H1 (cell line): ENCODE measurements around the gene RRP7A. TPM values are rescaled to one million over a fixed set of nuclear protein-coding genes. Genes with fewer than 3 reads are reported as not detected.
"Not testable (repeated sequence)": the region's sequence is repeated elsewhere in the genome, so short reads cannot be mapped to it uniquely, and the experiment has no call there.

Experiments
- CTCF ChIA-PET: fragments of 300-600 bp; sonication (Branson Sonifier 250); formaldehyde crosslinking; loops from one replicate; lab custom pipeline; 2021; ENCODE audit not compliant: partially characterized antibody; lab: Charles Lee
- POLR2A ChIA-PET: fragments of 300-600 bp; sonication (Branson Sonifier 250); formaldehyde crosslinking; loops from one replicate; lab custom pipeline; 2021; ENCODE audit warnings: inconsistent platforms; ENCODE audit not compliant: partially characterized antibody; lab: Charles Lee
- DNase-seq, 2 experiments: peaks; one replicate each; pipeline versions ENCODE4 v3.0.0 to v3.0.0-alpha.2; 2010 to 2022; ENCODE audit warnings: low spot score in 2 of 2, low read depth in 1 of 2, mixed read lengths in 1 of 2
- FAIRE-seq: peaks from 2 replicates; lab custom pipeline; 2011; peaks lifted over from hg19 to GRCh38; lab: Jason Lieb, UNC
- H2AFZ ChIP-seq: 2 replicates; pipeline ENCODE4 v1.8.1; 2012; ENCODE audit warnings: low read length, inconsistent platforms
- H2AK5ac ChIP-seq: 2 replicates; pipeline ENCODE4 v1.6.1; 2013; ENCODE audit warnings: low read depth, low read length
- H2BK120ac ChIP-seq: replicated peaks from 2 replicates; pipeline ENCODE3; 2013; ENCODE audit warnings: low read depth, low read length, inconsistent platforms
- H2BK12ac ChIP-seq: 2 replicates; pipeline ENCODE4 v1.6.1; 2013; ENCODE audit warnings: low read depth, low read length
- H2BK15ac ChIP-seq: 2 replicates; pipeline ENCODE4 v1.6.1; 2013; ENCODE audit warnings: low read length
- H2BK20ac ChIP-seq: 2 replicates; pipeline ENCODE4 v1.6.1; 2013; ENCODE audit warnings: low read length
- H2BK5ac ChIP-seq: 2 replicates; pipeline ENCODE4 v1.6.1; 2013; ENCODE audit warnings: low read depth, low read length
- H3K14ac ChIP-seq: 2 replicates; pipeline ENCODE4 v1.6.1; 2013; ENCODE audit warnings: inconsistent platforms; ENCODE audit not compliant: insufficient read length
- H3K18ac ChIP-seq: 2 replicates; pipeline ENCODE4 v1.6.1; 2013; ENCODE audit warnings: low read length; ENCODE audit errors: extremely low read depth
- H3K23ac ChIP-seq: 2 replicates; pipeline ENCODE4 v1.6.1; 2013; ENCODE audit warnings: inconsistent platforms; ENCODE audit not compliant: insufficient read length
- H3K23me2 ChIP-seq: 2 replicates; pipeline ENCODE4 v1.6.1; 2013; ENCODE audit warnings: low read depth, low read length
- H3K27ac ChIP-seq: 2 replicates; pipeline ENCODE4 v1.6.1; 2011; ENCODE audit warnings: low read depth, low read length, inconsistent platforms
- H3K27me3 ChIP-seq, 4 experiments: replicated peaks in 1 of 4; 1 replicate in 1 of 4; 2 replicates in 3 of 4; pipeline versions ENCODE4 v1.6.1 to v1.8.1; 2011 to 2013; ENCODE audit warnings: low read length in 3 of 4, mild to moderate bottlenecking in 3 of 4, inconsistent platforms in 2 of 4, mixed read lengths in 2 of 4, moderate library complexity in 1 of 4; ENCODE audit not compliant: control insufficient read depth in 3 of 4, insufficient read depth in 3 of 4; ENCODE audit errors: extremely low read depth in 1 of 4
- H3K36me3 ChIP-seq, 4 experiments: 2 replicates each; pipeline versions ENCODE4 v1.6.1 to v1.8.1; 2011 to 2013; ENCODE audit warnings: mild to moderate bottlenecking in 4 of 4, low read length in 3 of 4, moderate library complexity in 2 of 4, control low read depth in 1 of 4, inconsistent platforms in 1 of 4; ENCODE audit not compliant: insufficient read depth in 4 of 4, control insufficient read depth in 2 of 4
- H3K4ac ChIP-seq: replicated peaks from 2 replicates; pipeline ENCODE3; 2013; ENCODE audit warnings: low read length, low read depth, mixed read lengths, inconsistent platforms; ENCODE audit not compliant: insufficient read length
- H3K4me1 ChIP-seq, 4 experiments: replicated peaks in 1 of 4; 1 replicate in 1 of 4; 2 replicates in 3 of 4; pipeline versions ENCODE4 v1.6.1 to v1.8.1; 2011 to 2013; ENCODE audit warnings: low read length in 3 of 4, inconsistent platforms in 2 of 4, mixed read lengths in 1 of 4; ENCODE audit not compliant: insufficient read depth in 4 of 4, control insufficient read depth in 3 of 4
- H3K4me2 ChIP-seq, 2 experiments: 2 replicates each; pipeline versions ENCODE4 v1.6.1 to v1.8.1; 2011 to 2013; ENCODE audit warnings: low read depth in 2 of 2, low read length in 2 of 2, control low read depth in 1 of 2, inconsistent platforms in 1 of 2, mild to moderate bottlenecking in 1 of 2; ENCODE audit not compliant: insufficient read depth in 1 of 2
- H3K4me3 ChIP-seq, 4 experiments: fragments of 200-600, 300-600 bp in 1 of 4; sonication (generic), shearing (Covaris generic), sonication (Bioruptor Twin) in 1 of 4; 2 replicates each; pipeline versions ENCODE4 v1.5.1 to v1.8.1; 2011 to 2016; ENCODE audit warnings: low read length in 4 of 4, low read depth in 3 of 4, control low read depth in 2 of 4, inconsistent platforms in 2 of 4, mild to moderate bottlenecking in 2 of 4, mixed read lengths in 1 of 4, moderate library complexity in 1 of 4; ENCODE audit not compliant: insufficient read depth in 2 of 4; ENCODE audit errors: extremely low read depth in 1 of 4
- H3K56ac ChIP-seq: replicated peaks from 2 replicates; pipeline ENCODE3; 2013; ENCODE audit warnings: low read depth, mild to moderate bottlenecking, mixed read lengths, low read length, inconsistent platforms; ENCODE audit not compliant: insufficient read length
- H3K79me1 ChIP-seq: 2 replicates; pipeline ENCODE4 v1.6.1; 2013; ENCODE audit warnings: low read depth, low read length, control low read depth
- H3K79me2 ChIP-seq, 2 experiments: 2 replicates each; pipeline versions ENCODE4 v1.6.1 to v1.8.1; 2012 to 2013; ENCODE audit warnings: low read length in 2 of 2, mild to moderate bottlenecking in 2 of 2, inconsistent platforms in 1 of 2; ENCODE audit not compliant: insufficient read depth in 2 of 2, control insufficient read depth in 1 of 2
- H3K9ac ChIP-seq, 4 experiments: replicated peaks in 1 of 4; 1 replicate in 1 of 4; 2 replicates in 3 of 4; pipeline versions ENCODE4 v1.6.1 to v1.8.1; 2011 to 2013; ENCODE audit warnings: low read depth in 3 of 4, low read length in 3 of 4, control low read depth in 2 of 4, mild to moderate bottlenecking in 2 of 4, moderate library complexity in 2 of 4, inconsistent platforms in 1 of 4; ENCODE audit errors: extremely low read depth in 1 of 4
- H3K9me3 ChIP-seq, 2 experiments: 2 replicates each; pipeline versions ENCODE4 v1.6.1 to v1.8.1; 2012 to 2013; ENCODE audit warnings: mild to moderate bottlenecking in 2 of 2, moderate library complexity in 2 of 2, control low read depth in 1 of 2, inconsistent platforms in 1 of 2, low read depth in 1 of 2, low read length in 1 of 2, mixed read lengths in 1 of 2; ENCODE audit not compliant: insufficient read depth in 2 of 2
- H4K20me1 ChIP-seq, 2 experiments: replicated peaks in 1 of 2; 2 replicates each; pipeline versions ENCODE3 to v1.8.1; 2011 to 2013; ENCODE audit warnings: inconsistent platforms in 2 of 2, low read length in 2 of 2, mild to moderate bottlenecking in 1 of 2; ENCODE audit not compliant: insufficient read depth in 2 of 2, control insufficient read depth in 1 of 2
- H4K5ac ChIP-seq: 2 replicates; pipeline ENCODE4 v1.6.1; 2013; ENCODE audit warnings: low read length, low read depth, mixed read lengths, inconsistent platforms; ENCODE audit not compliant: insufficient read length
- H4K8ac ChIP-seq: 2 replicates; pipeline ENCODE4 v1.8.0; 2013; ENCODE audit warnings: mild to moderate bottlenecking, moderate library complexity, low read length, inconsistent platforms; ENCODE audit not compliant: insufficient read depth; ENCODE audit errors: extremely low read depth
- H4K91ac ChIP-seq: replicated peaks from 2 replicates; pipeline ENCODE3; 2013; ENCODE audit warnings: low read length, mixed read lengths, inconsistent platforms; ENCODE audit not compliant: insufficient read length
- WGBS, 2 experiments: shearing (Covaris generic) in 1 of 2; methylation state at CpG; one replicate each; pipeline versions ENCODE4 v1.1.6 to v1.1.7; 2013 to 2015; ENCODE audit warnings: low lambda C conversion rate in 2 of 2, mixed read lengths in 2 of 2, inconsistent platforms in 1 of 2, low coverage in 1 of 2, missing lambda C conversion rate in 1 of 2; ENCODE audit not compliant: insufficient replicate concordance in 2 of 2, insufficient coverage in 1 of 2, insufficient read length in 1 of 2; ENCODE audit errors: extremely low coverage in 1 of 2, missing lambda C conversion rate in 1 of 2; 5-methylcytosine and 5-hydroxymethylcytosine counted together
- polyA plus RNA-seq, 7 experiments: library from polyadenylated mRNA; depleted of rRNA in 3 of 7; stranded (reverse) in 5 of 7; unstranded in 2 of 7; fragments of >200 nt in 5 of 7; fragments of 200-250 nt in 2 of 7; gene quantifications; 1 replicate in 5 of 7; 2 replicates in 1 of 7; 4 replicates in 1 of 7; pipeline versions ENCODE4 v1.2.1 to v1.2.3, GENCODE V29; 2011 to 2013; ENCODE audit warnings: missing spikeins in 2 of 7, mixed read lengths in 2 of 7
- total RNA-seq: library from RNA; stranded (reverse); fragmentation: NEBNext Ultra II Directional; extraction: Animal tissue kit (Norgen Biotek cat#: 25700); gene quantifications from 2 replicates; pipeline ENCODE4 v1.2.1, GENCODE V29; 2021

RRP7A gene
- total and polyA plus RNA-seq, 2 of the 8 experiments (the other 6 are each of a cell fraction or from before 2014, with no cell fraction given) = 18.4 to 49.0 TPM

DNA sequence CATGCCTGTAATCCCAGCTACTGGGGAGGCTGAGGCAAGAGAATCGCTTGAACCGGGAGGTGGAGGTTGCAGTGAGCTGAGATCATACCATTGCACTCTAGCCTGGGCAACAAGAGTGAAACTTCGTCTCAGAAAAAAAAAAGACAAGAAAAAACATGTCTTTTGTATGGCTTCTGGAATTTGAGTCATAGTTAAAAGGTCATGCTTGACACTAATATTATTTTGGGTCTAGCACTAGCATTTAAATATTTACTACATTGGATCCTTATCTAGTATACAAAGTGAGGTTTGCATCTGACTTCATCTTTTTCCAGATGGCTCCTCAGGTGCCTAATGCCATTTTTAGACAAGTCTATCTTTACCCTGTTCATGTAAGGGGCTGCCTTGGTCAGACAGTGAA lies 44.3 kb upstream of the RRP7A start:
- H4K8ac ChIP-seq, H4K5ac ChIP-seq, H2AFZ ChIP-seq, H3K27ac ChIP-seq, H3K14ac ChIP-seq, H3K9me3 ChIP-seq, H3K18ac ChIP-seq, H3K23ac ChIP-seq, H3K56ac ChIP-seq, H3K4me3 ChIP-seq, H3K23me2 ChIP-seq, FAIRE-seq, H2BK15ac ChIP-seq, DNase-seq, H2BK12ac ChIP-seq, H3K4me1 ChIP-seq, H4K91ac ChIP-seq, H3K79me1 ChIP-seq, H3K79me2 ChIP-seq, H2AK5ac ChIP-seq, H4K20me1 ChIP-seq, H2BK5ac ChIP-seq, H3K9ac ChIP-seq, H3K27me3 ChIP-seq, H3K4ac ChIP-seq, H2BK20ac ChIP-seq, H3K4me2 ChIP-seq, H2BK120ac ChIP-seq, H3K36me3 ChIP-seq: not testable (repeated sequence)
- CTCF ChIA-PET = interaction anchor here (1.7 kb wide), 1 partner anchor 30 kb away, joined by 4 read pairs; no protein-coding TSS in a partner anchor
- POLR2A ChIA-PET = interaction anchor here (1.1 to 1.3 kb wide), 2 partner anchors 20 to 30 kb away, joined by 3 to 4 read pairs; no protein-coding TSS in a partner anchor
- 85% methylated on average over 3 of the region's 3 CpGs; no CpG with 5 or more reads in 1 of the 2 experiments for WGBS, 2 experiments
